GM19193 (cell line): ENCODE results near the gene NELFA.

ENCODE experiments used
- POLR2A ChIP-seq: IDR thresholded peaks from 4 replicates; pipeline ENCODE4 v1.6.1; 2011; ENCODE audit not compliant: insufficient read depth, insufficient read length; ENCODE audit errors: extremely low read depth

Gene NELFA

DNA sequence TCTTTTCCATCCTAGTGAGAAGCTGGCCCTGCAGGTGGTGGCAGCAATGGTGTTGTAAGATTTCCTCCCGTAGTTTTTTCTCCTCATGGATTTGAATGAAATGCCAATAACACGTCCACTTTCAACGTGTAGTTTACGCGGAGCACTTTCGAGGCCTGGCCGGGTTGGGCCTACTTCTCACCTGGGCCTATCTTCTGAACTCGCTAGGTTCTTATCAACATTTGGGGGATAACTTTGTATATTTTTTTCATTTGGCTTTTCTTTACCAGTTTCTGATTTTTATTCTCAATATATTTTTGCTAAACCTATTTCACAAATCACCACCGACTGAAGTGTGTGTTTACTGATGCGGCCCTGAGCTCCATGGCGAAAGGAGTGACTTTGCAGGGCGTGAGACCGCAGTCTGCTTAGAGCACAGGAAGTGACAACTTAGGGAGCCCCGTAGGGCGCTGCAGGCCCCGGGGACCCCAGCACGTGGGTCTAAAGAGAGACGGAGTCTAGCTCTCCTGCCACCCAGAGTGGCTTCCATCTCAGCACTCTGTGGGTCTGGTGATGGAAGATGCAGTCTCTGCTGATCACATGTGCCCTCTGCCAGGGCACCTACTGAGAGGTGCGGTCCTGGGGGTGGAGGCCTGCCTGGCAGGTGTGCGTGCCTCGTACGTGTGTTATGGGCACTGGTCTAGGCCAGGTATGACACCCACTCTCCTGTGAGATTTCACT, 29.1 kb downstream of the NELFA start:
- no peak for TF ChIP-seq POLR2A

DNA sequence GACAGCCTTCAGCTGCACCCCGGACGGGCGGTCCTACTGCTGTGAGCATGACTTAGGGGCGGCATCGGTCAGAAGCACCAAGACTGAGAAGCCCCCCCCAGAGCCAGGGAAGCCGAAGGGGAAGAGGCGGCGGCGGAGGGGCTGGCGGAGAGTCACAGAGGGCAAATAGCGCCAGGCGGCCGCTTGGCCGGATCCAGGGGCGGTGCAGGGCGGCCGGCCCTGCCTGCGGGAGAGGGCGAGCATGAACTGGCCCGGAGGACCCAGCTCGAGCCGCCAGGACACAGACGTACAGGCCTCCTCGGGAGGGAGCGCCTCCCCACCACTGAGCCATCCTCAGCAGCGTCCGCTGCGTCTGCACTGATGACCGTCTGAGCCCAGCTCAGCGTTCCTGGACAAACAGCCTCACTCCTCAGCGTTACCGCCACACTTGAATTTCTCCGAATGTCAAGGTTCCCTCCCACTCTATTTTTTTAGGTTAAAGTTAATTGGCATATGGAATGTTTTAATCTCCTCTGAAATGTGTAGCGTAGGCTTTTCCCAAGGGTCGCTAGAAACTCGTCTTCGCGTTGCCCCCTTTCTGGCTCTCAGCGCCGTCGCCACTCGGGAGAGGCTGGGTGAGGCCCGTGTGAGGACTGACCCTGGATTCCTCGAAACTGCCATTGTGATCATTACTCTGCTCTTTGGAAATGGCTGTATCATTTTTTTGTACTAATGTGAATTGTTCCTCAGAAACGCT, 29.9 kb downstream of the NELFA start:
- no peak for TF ChIP-seq POLR2A

DNA sequence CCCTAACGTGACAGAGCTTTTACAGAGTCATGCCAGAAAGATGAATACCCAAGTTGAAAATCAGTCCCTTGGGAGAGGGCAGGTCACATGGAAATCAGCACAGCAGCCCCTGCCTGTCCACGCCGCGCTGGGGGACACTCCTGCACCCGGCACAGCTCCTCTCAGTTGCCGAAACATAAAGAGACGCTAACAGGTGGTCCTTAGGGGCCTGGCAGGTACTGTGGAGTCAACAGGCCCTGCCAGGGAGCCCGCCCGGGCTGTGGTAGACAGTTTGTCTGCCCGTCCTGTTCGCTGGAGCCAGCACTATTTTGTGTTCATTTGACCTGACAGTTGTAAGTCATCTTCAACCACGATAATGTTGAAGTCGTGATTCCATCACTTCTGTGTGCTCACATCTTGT, 30.5 kb downstream of the NELFA start:
- TF ChIP-seq POLR2A = no peak

DNA sequence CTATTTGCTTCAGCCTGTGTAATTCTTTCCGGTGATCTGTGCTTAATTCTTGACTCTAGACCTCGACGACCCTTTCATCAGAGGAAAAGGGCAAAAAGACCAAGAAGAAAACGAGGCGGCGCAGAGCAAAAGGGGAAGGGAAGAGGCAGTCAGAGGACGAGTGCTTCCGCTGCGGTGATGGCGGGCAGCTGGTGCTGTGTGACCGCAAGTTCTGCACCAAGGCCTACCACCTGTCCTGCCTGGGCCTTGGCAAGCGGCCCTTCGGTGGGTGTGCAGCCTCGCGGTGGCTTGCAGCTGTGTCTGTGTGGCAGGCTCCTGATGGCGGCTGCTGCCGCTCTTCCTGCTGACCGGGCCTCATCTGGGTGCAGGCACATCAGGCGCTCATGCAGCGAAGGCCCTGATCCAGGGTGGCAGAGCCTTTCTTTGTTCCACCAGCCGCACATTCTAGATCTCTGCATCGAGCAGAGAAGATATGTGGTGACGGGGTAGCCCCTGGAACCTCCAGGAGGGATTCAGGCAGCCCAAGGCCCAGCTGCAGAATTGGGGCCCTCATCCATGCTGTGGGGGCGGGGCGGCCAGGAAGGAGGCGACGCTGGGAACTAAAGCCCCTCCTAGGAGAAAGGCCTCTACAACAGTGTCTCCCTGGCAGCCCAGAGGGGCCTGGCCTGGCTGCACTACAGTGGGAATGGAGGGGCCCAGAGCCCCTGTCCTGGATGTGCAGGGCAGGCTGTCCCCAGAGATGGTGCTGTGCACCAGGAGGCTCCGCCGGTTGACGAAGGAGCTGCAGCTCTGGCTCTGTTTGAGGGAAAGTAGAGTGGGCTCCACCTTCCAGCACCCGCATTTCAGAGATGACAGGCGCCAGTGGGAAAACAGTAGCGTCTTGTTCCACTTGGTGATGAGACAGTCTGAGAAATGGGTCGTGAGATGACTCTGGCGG, 32.1 kb downstream of the NELFA start:
- TF ChIP-seq POLR2A = no peak

DNA sequence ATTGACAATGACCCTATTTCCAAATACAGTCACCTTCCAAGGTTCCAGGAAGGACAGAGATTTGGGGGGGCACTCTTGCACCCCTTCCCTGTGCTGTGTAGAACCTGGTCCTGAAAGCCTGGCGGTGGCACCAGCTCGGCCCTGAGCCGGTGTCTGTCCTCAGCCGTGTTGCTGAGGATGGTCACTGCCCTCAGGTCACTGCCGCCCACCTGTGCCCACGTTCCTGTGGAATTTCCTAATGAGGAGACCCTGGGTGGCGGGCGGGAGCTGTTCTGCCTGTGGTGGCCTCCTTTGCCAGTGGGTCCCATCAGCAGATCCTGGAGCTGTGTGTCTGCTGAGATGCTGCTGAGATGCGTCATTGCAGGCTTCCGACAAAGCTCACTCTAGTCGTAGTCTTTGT, 32.9 kb downstream of the NELFA start:
- TF ChIP-seq POLR2A = no peak

DNA sequence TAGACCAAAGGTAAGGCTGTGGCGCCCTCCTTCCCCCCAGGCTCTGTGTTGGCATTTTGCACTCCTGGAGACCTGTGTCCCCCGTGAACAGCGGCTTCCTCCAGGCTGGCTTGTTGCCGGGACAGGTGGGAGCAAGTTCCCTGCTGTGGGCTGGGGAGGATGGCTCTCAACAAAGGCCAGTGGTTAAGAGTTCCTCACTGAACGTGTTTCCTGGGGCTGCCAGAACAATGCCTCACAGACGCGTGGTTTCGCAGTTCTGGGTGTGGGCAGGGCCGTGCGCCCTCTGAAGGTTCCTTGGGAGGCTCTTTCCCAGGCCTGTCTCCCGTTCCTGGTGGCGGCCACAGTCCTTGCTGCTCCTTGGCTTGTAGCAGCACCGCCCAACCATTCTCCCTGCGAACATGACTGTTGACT, 33.4 kb downstream of the NELFA start:
- no peak for TF ChIP-seq POLR2A

DNA sequence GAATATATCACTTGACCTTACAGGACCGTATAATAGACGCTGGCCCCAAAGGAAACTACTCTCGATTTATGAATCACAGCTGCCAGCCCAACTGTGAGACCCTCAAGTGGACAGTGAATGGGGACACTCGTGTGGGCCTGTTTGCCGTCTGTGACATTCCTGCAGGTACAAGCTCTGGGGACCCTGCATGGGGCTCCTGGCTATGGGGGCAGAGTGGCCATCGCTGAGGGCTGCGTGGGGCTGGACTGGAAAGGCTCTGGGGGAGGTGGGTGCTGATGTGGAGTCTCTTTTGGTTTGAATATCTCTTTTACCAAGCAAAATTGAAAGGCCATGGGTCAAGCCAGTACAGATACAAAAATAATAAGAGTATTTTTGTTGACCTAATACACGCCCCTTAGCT, 33.9 kb downstream of the NELFA start:
- TF ChIP-seq POLR2A = no peak

DNA sequence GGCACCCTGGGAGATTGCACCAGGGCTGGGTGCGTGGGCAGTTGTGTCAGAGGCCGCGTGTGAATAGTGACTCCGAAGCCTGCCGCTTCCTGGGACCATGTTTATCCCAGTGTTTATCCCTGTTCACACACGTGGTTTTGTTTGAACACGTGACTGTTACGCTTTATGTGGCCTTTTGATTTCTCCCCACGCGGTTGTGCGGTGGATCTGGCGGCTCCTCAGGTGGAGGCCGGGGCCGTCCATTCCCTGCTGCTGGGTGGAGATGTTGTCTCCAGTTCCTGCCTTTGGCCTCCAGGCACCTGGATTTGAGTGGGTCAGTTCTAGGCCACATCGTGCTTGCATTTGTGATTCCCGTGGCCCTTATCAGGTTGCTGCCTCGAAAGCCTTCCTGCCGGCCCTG, 35.1 kb downstream of the NELFA start:
- no peak for TF ChIP-seq POLR2A

DNA sequence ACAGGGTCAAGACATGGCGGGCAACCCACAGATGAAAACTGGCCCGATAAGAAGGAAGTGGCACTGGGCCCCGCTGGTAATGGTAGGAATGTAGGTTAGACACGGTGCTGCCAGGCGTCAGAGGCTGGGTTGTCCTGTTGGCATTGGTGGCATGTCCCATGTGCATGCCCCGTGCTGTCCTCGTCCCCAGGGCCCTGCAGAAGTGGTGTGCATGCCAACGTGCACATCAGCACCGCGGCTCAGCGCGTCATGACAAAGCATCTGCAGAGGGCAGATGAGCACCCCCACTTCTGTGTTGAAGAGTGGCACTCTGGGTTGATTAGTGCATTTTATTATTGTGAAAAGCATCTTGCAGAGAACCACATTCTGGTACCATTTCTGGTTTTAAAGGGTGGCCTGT, 35.6 kb downstream of the NELFA start:
- TF ChIP-seq POLR2A = no peak

DNA sequence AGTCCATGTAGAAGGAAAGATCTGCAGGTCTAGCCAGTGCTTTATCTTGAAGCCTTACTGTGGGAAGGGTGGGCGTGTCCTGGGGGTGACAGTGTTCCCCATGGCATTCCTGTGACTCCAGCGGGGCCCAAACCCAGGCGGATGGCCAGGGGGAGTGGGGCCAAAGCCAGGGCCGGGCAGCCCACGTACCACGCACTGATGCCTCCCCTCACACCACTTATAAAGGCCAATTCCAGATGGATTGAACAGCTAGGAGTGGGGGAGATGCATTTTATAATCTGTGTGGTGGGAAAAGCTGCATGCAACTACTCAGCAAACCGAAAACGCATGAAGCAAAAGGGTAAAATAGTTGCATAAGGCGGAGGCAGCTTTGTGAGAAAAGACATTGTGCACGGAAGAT, 36.4 kb downstream of the NELFA start:
- TF ChIP-seq POLR2A = no peak

DNA sequence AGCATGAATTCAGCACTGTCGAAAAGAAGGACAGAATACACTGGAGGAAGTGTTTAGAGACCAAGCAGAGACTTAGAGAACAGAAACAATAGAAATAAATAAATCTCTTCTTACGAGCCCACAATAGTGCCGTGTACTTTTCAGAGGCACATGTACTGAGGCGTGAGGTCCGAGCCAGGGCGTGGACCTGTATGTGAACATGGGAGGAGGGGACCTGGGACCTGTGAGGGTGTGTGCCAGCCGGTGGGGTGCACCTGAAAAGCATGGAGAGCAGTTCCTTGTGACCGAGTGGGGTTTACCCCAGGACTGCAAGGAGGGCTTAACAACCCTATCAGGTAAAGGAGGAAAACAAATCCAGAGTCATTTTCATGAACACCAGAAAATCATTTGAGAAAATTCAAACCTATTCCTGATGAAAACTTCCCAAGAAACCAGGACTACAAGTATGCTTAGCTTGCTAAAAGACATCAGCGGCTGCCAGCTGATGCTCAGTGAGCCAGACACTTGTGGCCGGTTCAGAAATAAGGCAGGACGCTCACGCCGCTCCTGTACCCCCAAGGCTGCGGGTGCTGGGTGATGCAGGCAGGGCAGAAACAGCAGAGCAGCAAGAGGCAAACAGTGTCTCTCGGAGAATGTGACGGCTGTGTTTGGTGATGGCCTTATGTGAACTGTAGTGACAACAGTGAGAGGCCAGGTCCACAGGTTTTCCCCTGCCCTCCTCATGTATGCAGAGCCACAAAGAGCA, 37.1 kb downstream of the NELFA start:
- TF ChIP-seq POLR2A = no peak

DNA sequence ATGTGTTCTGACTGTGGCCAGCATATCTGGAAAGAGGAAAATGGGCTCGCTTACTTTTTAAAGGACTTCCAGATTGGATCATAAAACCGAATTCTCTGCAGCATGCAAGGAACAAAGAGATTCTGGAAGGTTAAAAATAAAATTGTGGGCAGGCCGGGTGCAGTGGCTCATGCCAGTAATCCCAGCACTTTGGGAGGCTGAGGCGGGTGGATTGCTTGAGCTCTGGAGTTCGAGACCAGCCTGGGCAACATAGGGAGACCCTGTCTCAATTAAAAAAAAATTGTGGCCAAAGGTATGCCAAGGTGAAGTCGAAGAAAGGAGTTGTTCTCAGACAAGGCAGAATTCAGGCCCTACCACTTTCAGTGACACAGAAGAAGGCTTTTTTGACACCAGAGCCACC, 37.8 kb downstream of the NELFA start:
- no peak for TF ChIP-seq POLR2A

DNA sequence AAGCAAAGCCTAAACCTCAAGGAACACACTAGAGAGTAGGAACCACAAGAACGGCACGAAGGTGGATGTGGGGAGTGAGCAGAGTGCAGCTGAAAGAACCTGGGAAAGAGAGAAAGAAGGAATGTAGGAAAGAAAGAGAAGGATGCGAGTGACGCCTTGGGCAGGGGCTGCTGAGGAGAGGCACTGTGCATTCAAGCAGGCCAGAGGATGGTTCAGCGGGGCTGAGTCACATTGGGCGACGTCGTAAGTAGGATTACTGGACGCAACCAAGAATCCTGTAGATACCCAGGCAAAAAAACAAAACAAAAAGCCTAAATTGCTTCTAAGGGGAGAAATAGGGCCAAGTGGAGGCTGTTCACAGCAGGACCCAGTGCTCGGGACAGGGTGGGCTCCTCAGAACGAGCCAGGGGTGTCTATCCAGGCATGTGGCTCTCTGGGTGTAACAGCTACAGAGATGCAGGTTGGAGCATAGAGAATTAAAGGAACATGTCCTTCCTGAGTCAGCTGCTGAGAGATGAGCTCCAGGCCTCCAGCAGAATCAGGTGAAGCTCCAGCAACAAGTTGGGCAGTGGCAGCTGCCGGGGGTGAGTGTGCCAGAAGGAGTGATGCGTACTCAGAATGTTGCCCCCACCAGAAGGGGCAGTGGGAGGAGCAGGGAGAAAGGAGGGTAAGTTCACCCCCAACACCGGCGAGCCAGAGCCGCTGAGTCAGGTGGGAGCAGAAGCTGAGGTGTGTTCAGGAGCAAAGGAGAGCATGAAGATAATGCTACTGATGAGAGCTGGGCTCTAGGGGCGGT, 38.6 kb downstream of the NELFA start:
- no peak for TF ChIP-seq POLR2A

DNA sequence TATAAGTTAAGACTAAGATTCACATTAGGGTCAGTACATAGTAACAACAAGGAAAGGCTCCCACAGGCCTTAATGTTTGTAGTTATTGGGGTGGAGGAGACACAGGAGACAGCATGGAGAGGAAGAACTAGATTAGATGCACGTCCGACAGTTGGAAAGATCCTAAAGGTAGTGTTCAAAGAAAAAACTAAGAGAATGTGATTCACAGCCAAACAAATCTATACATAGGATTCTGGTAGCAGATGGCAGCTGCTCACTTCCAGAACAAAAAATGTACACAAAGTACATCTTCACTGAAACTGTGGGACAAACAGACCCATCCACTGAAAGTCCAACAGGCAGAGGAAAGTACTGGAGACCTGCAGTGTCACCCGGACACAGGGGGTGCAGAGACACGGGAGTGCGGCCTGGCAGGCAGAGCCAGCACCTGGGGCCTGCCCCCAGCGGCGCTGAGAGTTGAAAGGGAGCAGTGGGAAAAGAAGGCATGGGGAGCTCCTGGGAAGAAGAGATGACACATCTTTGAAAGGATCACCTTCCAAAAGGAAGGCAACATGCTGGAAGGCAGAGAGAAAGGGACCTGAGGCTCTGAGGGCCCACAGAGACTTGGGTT, 40.0 kb downstream of the NELFA start:
- no peak for TF ChIP-seq POLR2A

DNA sequence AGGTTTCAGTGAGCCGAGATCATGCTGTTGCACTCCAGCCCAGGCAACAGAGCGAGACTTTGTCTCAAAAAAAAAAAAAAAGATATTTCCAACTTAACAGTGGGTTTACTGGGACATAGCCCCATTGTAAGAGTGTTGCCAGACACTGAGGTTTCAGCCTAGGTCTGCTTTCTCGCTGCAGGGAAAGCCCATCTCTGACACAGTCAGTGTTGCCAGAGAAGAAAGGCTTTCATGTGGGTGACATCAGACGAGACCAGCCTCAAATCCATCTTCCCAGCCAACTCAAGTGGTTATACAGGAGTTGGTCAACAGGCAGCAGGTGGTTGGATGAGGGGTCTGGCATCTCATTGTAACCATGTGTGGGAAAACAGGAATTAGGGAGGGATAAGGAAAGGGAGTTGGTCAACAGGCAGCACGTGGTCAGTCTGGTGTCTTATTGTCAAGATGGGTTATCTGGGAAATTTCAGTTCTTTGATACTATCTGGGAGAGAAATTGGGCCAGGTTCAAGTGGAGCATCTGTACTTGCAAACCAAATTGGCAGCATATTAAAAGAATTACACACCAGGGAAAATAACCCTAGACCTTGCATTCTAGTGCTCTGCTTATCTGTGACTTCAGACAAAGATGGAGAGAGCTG, 41.1 kb downstream of the NELFA start:
- no peak for TF ChIP-seq POLR2A
